K562 (cell line): ENCODE results near the gene CD93. TPM values are rescaled to one million over a fixed set of nuclear protein-coding genes. Genes with fewer than 3 reads are reported as not detected.

Experiments
- ATAC-seq: fragments of 200-7000 bp; cut with Tn5 transposase; 3 replicates; pipeline ENCODE4 v1.9.1; 2020; ENCODE audit warnings: moderate library complexity
- BruUV-seq: library from RNA; stranded (reverse); fragments of 400-500 nt; replicated peaks from 2 replicates; lab custom pipeline; 2021; lab: Mats Ljungman, UMichigan
- CTCF ChIA-PET: fragments of 300-600 bp; formaldehyde crosslinking; extraction: SDS; loops from one replicate; lab custom pipeline; 2021; ENCODE audit warnings: low intra/inter-chr PET ratio; lab: Yijun Ruan, JAX
- POLR2A ChIA-PET: fragments of 300-600, 350-650 bp; sonication (Branson Sonifier 250); formaldehyde crosslinking; extraction: SDS; loops from one replicate; lab custom pipeline; 2021; ENCODE audit warnings: antibody characterized with exemption, inconsistent platforms; lab: Yijun Ruan, JAX
- DNase-seq, 4 experiments: peaks; one replicate each; pipeline versions ENCODE4 v3.0.0 to v3.0.0-alpha.2; 2011 to 2018; ENCODE audit warnings: low spot score in 3 of 4, mixed read lengths in 3 of 4; ENCODE audit errors: extremely low read depth in 1 of 4
- FAIRE-seq: peaks from 2 replicates; lab custom pipeline; 2011; peaks lifted over from hg19 to GRCh38; lab: Jason Lieb, UNC
- H2AFZ ChIP-seq: 2 replicates; pipeline ENCODE4 v1.6.0; 2011; ENCODE audit warnings: low read depth, low read length, control low read depth, inconsistent platforms
- H3K27ac ChIP-seq: fragments of 200-600 bp; 3 replicates; pipeline ENCODE4 v1.8.0; 2011; ENCODE audit warnings: low read depth, mild to moderate bottlenecking, control low read depth, inconsistent platforms, low read length, moderate library complexity, mixed read lengths; ENCODE audit errors: extremely low read depth
- H3K27me3 ChIP-seq, 2 experiments: fragments of 300-600 bp in 1 of 2; 2 replicates in 1 of 2; 3 replicates in 1 of 2; pipeline versions ENCODE4 v1.6.0 to v1.8.0; 2011; ENCODE audit warnings: inconsistent platforms in 2 of 2, low read length in 2 of 2, mild to moderate bottlenecking in 1 of 2, mixed read lengths in 1 of 2, moderate library complexity in 1 of 2; ENCODE audit not compliant: control insufficient read depth in 2 of 2, insufficient read depth in 2 of 2
- H3K36me3 ChIP-seq: fragments of 300-600 bp; 3 replicates; pipeline ENCODE4 v1.8.0; 2011; ENCODE audit warnings: mild to moderate bottlenecking, low read length, inconsistent platforms; ENCODE audit not compliant: control insufficient read depth, insufficient read depth
- H3K4me1 ChIP-seq, 2 experiments: fragments of 200-600 bp in 1 of 2; replicated peaks in 1 of 2; 2 replicates in 1 of 2; 3 replicates in 1 of 2; pipeline versions ENCODE4 v1.5.1 to v1.8.0; 2011; ENCODE audit warnings: inconsistent platforms in 2 of 2, low read length in 2 of 2, mild to moderate bottlenecking in 1 of 2, mixed read lengths in 1 of 2, moderate library complexity in 1 of 2; ENCODE audit not compliant: control insufficient read depth in 2 of 2, insufficient read depth in 2 of 2
- H3K4me2 ChIP-seq: 2 replicates; pipeline ENCODE4 v1.6.1; 2011; ENCODE audit warnings: low read length, control low read depth, inconsistent platforms, mixed read lengths; ENCODE audit not compliant: insufficient read depth
- H3K4me3 ChIP-seq: fragments of 200-600 bp; sonication (generic), shearing (Covaris generic); 2 replicates; pipeline ENCODE4 v1.5.1; 2016; ENCODE audit warnings: control low read depth, inconsistent platforms
- H3K79me2 ChIP-seq: fragments of 200-600 bp; 3 replicates; pipeline ENCODE4 v1.8.0; 2011; ENCODE audit warnings: low read length, inconsistent platforms; ENCODE audit not compliant: control insufficient read depth, insufficient read depth
- H3K9ac ChIP-seq, 2 experiments: 2 replicates each; pipeline versions ENCODE4 v1.6.0 to v1.6.1; 2011; ENCODE audit warnings: low read depth in 2 of 2, low read length in 2 of 2, control low read depth in 1 of 2, inconsistent platforms in 1 of 2, mild to moderate bottlenecking in 1 of 2, mixed read lengths in 1 of 2; ENCODE audit not compliant: insufficient read depth in 1 of 2
- H3K9me1 ChIP-seq: one replicate; pipeline ENCODE4 v1.6.0; 2011; ENCODE audit warnings: inconsistent platforms, mild to moderate bottlenecking, low read length, moderate library complexity; ENCODE audit not compliant: control insufficient read depth, insufficient read depth
- H3K9me3 ChIP-seq: replicated peaks from 2 replicates; pipeline ENCODE4 v1.5.1; 2011; ENCODE audit warnings: low read depth, low read length, inconsistent platforms; ENCODE audit not compliant: control insufficient read depth, insufficient read depth
- H4K20me1 ChIP-seq: replicated peaks from 2 replicates; pipeline ENCODE4 v1.6.1; 2011; ENCODE audit warnings: low read length, inconsistent platforms, mixed read lengths; ENCODE audit not compliant: control insufficient read depth, insufficient read depth
- FOS ChIP-seq: IDR thresholded peaks from 3 replicates; pipeline ENCODE4 v1.6.1; 2011; ENCODE audit not compliant: insufficient read length; ENCODE audit errors: extremely low read depth
- MYNN ChIP-seq, 2 experiments: sonication (generic); formaldehyde crosslinking in 1 of 2; IDR thresholded peaks; 2 replicates each; pipeline versions ENCODE4 v1.5.0 to v1.6.1; 2016 to 2020; ENCODE audit warnings: antibody characterized with exemption in 1 of 2, missing genetic modification reagents in 1 of 2
- NCOA1 ChIP-seq: fragments of 450-650 bp; IDR thresholded peaks from 2 replicates; pipeline ENCODE4 v1.6.1; 2016; ENCODE audit warnings: low read depth
- NCOA6 ChIP-seq: fragments of 450-650 bp; IDR thresholded peaks from 2 replicates; pipeline ENCODE4 v1.6.1; 2017; ENCODE audit warnings: mild to moderate bottlenecking
- PHTF2 ChIP-seq: fragments of 250-450 bp; sonication (Bioruptor Pico); IDR thresholded peaks from 2 replicates; pipeline ENCODE4 v1.5.0; 2021; ENCODE audit warnings: mild to moderate bottlenecking
- PYGO2 ChIP-seq: fragments of 450-650 bp; IDR thresholded peaks from 2 replicates; pipeline ENCODE4 v1.6.1; 2016; ENCODE audit warnings: mild to moderate bottlenecking, missing genetic modification characterization, moderate library complexity, missing compliant biosample characterization
- RBM22 ChIP-seq: fragments of 200-400 bp; formaldehyde crosslinking; IDR thresholded peaks from 2 replicates; pipeline ENCODE4 v1.6.1; 2018; ENCODE audit warnings: low read length, low read depth; ENCODE audit not compliant: poor library complexity, severe bottlenecking
- SMAD3 ChIP-seq: fragments of 450-650 bp; formaldehyde crosslinking; conservative IDR thresholded peaks from 2 replicates; pipeline ENCODE4 v1.4.0; 2020; ENCODE audit warnings: mild to moderate bottlenecking
- SRSF9 ChIP-seq: fragments of 200-400 bp; formaldehyde crosslinking; IDR thresholded peaks from 2 replicates; pipeline ENCODE4 v1.6.1; 2017; ENCODE audit warnings: low read depth, low read length, borderline replicate concordance
- TBL1XR1 ChIP-seq, 2 experiments: IDR thresholded peaks; 2 replicates each; pipeline ENCODE4 v1.6.1; 2012; ENCODE audit warnings: improper control_type of control experiment in 2 of 2, low read length in 2 of 2, mild to moderate bottlenecking in 1 of 2
- ZNF124 ChIP-seq: sonication (generic); formaldehyde crosslinking; IDR thresholded peaks from 2 replicates; pipeline ENCODE4 v1.8.1; 2022; ENCODE audit warnings: missing genetic modification reagents
- WGBS: fragments of 100-300 bp; shearing (Covaris generic); methylation state at CpG from one replicate; pipeline ENCODE4 v1.1.6; 2016; ENCODE audit warnings: low coverage, mixed read lengths; ENCODE audit not compliant: insufficient coverage; ENCODE audit errors: missing lambda C conversion rate; 5-methylcytosine and 5-hydroxymethylcytosine counted together
- in situ Hi-C: fragments of 300-500 bp; cut with MboI; formaldehyde crosslinking; loops from 4 replicates; pipeline ENCODE4 v1.15.0; 2018; ENCODE audit warnings: inconsistent platforms, mixed read lengths
- intact Hi-C: fragments of 100-400 bp; cut with micrococcal nuclease; formaldehyde crosslinking; loops from 2 replicates; pipeline ENCODE4 v1.14.2; 2022
- polyA plus RNA-seq, 8 experiments: library from polyadenylated mRNA; depleted of rRNA in 4 of 8; stranded (reverse) in 5 of 8; unstranded in 3 of 8; fragments of >200 nt; fragmentation: Nextera tagmentation in 2 of 8; fragmentation: Illumina TruSeq in 1 of 8; extraction: Ambion mirVana in 2 of 8; extraction: Trizol in 1 of 8; gene quantifications; 2 replicates each; pipeline versions ENCODE4 v1.2.1 to v1.2.3, GENCODE V29; 2011 to 2014; ENCODE audit warnings: inconsistent platforms in 1 of 8, missing spikeins in 1 of 8
- total RNA-seq, 7 experiments: library from RNA; depleted of rRNA in 6 of 7; stranded (reverse); fragments of >200 nt in 6 of 7; fragmentation: Illumina TruSeq in 2 of 7; extraction: Trizol in 2 of 7; gene quantifications; 2 replicates each; pipeline versions ENCODE4 v1.2.1 to v1.2.3, GENCODE V29; 2011 to 2021; ENCODE audit warnings: low replicate concordance in 1 of 7
- TF ChIP-seq, protein P1 (sequence below): sonication (generic); formaldehyde crosslinking; IDR thresholded peaks from 2 replicates; pipeline ENCODE4 v1.8.0; 2022; ENCODE audit warnings: mild to moderate bottlenecking, missing genetic modification reagents
- TF ChIP-seq, protein P2 (sequence below): fragments of 450-650 bp; IDR thresholded peaks from 2 replicates; pipeline ENCODE4 v1.6.1; 2016; ENCODE audit warnings: antibody characterized with exemption

Gene CD93
- total and polyA plus RNA-seq, 9 of the 15 experiments (the other 6 are each of a cell fraction or from before 2014, with no cell fraction given): 0.03 to 0.20 (median 0.05) TPM

DNA sequence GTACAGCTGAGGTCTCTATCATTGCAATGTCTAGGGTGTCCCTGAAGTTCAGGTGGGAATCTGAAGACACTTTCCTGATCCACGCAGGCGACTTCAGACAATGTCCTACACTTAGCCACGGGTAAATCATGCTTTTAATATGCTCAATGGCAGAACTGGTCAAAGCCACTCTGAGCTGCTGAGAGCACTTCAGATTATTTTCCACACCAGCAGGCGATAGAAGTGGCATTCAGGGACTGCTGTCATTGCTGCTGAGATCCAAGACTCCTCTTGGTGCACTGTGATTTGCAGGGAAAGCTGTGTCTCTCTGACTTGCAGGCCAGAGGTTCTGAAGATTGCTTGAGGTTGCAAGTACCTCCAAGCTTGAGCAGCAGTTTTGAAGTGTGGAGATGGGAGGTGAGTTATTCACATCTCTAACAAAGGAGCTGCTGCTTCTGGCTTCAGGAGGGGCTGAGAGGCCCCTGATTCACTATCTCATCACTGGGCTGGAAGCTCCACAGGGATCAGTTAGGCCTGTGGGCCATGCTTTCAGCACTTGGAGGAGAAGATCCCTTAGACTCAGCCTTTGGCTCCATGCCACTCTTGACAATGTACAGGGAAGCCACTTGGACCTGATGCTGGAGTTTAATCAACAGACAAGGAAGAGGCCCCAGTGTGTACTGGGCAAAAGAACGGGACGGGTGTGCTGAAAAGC, 53.9 kb downstream of the CD93 start:
- Histone ChIP-seq H3K79me2 (no peaks in the 10 kb centered on the region), H3K9ac (no peak overlapping the region), H3K9me1 (no peaks in the 10 kb centered on the region), H2AFZ (no peak overlapping the region), H3K4me1 (no peaks in the 10 kb centered on the region; a peak in 2 of 5 replicates), H4K20me1 (no peaks in the 10 kb centered on the region), H3K9me3 (no peaks in the 10 kb centered on the region), H3K36me3 (no peaks in the 10 kb centered on the region), H3K4me2 (no peak overlapping the region), H3K27me3 (peaks cover 0 to 21% of the 10 kb centered on the region in 2 experiments; a peak in 2 of 5 replicates), H3K27ac (no peak overlapping the region), H3K4me3 (no peak overlapping the region)
- no TSS peak for BruUV-seq
- no peak for TF ChIP-seq PYGO2
- TF ChIP-seq, protein P1, sequence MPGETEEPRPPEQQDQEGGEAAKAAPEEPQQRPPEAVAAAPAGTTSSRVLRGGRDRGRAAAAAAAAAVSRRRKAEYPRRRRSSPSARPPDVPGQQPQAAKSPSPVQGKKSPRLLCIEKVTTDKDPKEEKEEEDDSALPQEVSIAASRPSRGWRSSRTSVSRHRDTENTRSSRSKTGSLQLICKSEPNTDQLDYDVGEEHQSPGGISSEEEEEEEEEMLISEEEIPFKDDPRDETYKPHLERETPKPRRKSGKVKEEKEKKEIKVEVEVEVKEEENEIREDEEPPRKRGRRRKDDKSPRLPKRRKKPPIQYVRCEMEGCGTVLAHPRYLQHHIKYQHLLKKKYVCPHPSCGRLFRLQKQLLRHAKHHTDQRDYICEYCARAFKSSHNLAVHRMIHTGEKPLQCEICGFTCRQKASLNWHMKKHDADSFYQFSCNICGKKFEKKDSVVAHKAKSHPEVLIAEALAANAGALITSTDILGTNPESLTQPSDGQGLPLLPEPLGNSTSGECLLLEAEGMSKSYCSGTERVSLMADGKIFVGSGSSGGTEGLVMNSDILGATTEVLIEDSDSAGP (CRISPR knock-in tag): no peak
- TF ChIP-seq MYNN (IDR thresholded peaks at IDR 0.05): no peak
- no peak for TF ChIP-seq MYNN (CRISPR knock-in tag; IDR thresholded peaks at IDR 0.05)
- no peak for TF ChIP-seq SMAD3
- no peak for TF ChIP-seq TBL1XR1 (IDR thresholded peaks at IDR 0.05; ENCODE audit: low read length in 2 of 2)
- TF ChIP-seq FOS: no peak
- TF ChIP-seq, protein P2, sequence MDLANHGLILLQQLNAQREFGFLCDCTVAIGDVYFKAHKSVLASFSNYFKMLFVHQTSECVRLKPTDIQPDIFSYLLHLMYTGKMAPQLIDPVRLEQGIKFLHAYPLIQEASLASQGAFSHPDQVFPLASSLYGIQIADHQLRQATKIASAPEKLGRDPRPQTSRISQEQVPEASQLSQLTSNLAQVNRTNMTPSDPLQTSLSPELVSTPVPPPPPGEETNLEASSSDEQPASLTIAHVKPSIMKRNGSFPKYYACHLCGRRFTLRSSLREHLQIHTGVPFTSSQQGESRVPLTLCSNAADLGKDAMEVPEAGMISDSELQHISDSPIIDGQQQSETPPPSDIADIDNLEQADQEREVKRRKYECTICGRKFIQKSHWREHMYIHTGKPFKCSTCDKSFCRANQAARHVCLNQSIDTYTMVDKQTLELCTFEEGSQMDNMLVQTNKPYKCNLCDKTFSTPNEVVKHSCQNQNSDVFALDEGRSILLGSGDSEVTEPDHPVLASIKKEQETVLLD: no peak
- no peak for TF ChIP-seq RBM22
- no peak for TF ChIP-seq ZNF124 (CRISPR knock-in tag)
- no peak for TF ChIP-seq NCOA1
- no peak for TF ChIP-seq PHTF2 (CRISPR knock-in tag)
- TF ChIP-seq SRSF9: no peak
- TF ChIP-seq NCOA6: no peak
- no peak for DNase-seq
- intact Hi-C loops (no loop called here), in situ Hi-C loops (no loop called here)
- FAIRE-seq: no peak
- 36% methylated on average over 6 of the region's 6 CpGs for WGBS
- ATAC-seq: no peak
- POLR2A ChIA-PET: no interaction called here
- CTCF ChIA-PET: no interaction called here
